OCI-LY1 (cell line): ENCODE measurements around the gene RESP18.

Experiments
- H2AFZ ChIP-seq: fragments of 200-600 bp; sonication (generic), shearing (Covaris generic); 2 replicates; pipeline ENCODE4 v1.6.0; 2014; ENCODE audit warnings: antibody characterized with exemption, mild to moderate bottlenecking, low read length
- H3F3A ChIP-seq: fragments of 200-600 bp; sonication (generic), shearing (Covaris generic); 2 replicates; pipeline ENCODE4 v1.6.0; 2014; ENCODE audit warnings: mild to moderate bottlenecking, antibody characterized with exemption, low read length, moderate library complexity; ENCODE audit not compliant: insufficient read depth
- H3K27ac ChIP-seq: fragments of 200-600 bp; sonication (generic); 2 replicates; pipeline ENCODE4 v1.5.1; 2014; ENCODE audit warnings: low read length, mixed run types, mild to moderate bottlenecking, low read depth; ENCODE audit not compliant: poor library complexity, severe bottlenecking
- H3K27me3 ChIP-seq: fragments of 200-600 bp; sonication (generic); 2 replicates; pipeline ENCODE4 v1.6.0; 2014; ENCODE audit warnings: antibody characterized with exemption, mild to moderate bottlenecking, low read length, moderate library complexity; ENCODE audit not compliant: insufficient read depth
- H3K36me3 ChIP-seq: fragments of 200-600 bp; sonication (generic); 2 replicates; pipeline ENCODE4 v1.6.1; 2014; ENCODE audit warnings: mild to moderate bottlenecking, antibody characterized with exemption, low read length, moderate library complexity, mixed read lengths; ENCODE audit not compliant: insufficient read depth
- H3K4me1 ChIP-seq: fragments of 200-600 bp; sonication (generic); 2 replicates; pipeline ENCODE4 v1.5.1; 2014; ENCODE audit warnings: mild to moderate bottlenecking, low read length, moderate library complexity; ENCODE audit not compliant: insufficient read depth, severe bottlenecking
- H3K4me2 ChIP-seq: fragments of 200-600 bp; sonication (generic), shearing (Covaris generic); 2 replicates; pipeline ENCODE4 v1.6.1; 2014; ENCODE audit warnings: low read length
- H3K4me3 ChIP-seq: fragments of 200-600 bp; sonication (generic); 2 replicates; pipeline ENCODE4 v1.5.1; 2014; ENCODE audit warnings: low read length, low read depth, mild to moderate bottlenecking, mixed read lengths; ENCODE audit not compliant: poor library complexity, severe bottlenecking
- H3K79me2 ChIP-seq: fragments of 200-600 bp; shearing (Covaris generic); 2 replicates; pipeline ENCODE4 v1.6.1; 2016; ENCODE audit warnings: mixed run types, low read length, mixed read lengths; ENCODE audit not compliant: insufficient read depth
- H3K9ac ChIP-seq: fragments of 200-600 bp; sonication (generic), shearing (Covaris generic); 2 replicates; pipeline ENCODE4 v1.6.1; 2014; ENCODE audit warnings: mild to moderate bottlenecking, low read length, mixed read lengths
- H3K9me2 ChIP-seq: fragments of 200-600 bp; sonication (generic), shearing (Covaris generic); 2 replicates; pipeline ENCODE4 v1.6.1; 2014; ENCODE audit warnings: low read depth, mild to moderate bottlenecking, low read length, mixed read lengths
- H3K9me3 ChIP-seq: fragments of 200-600 bp; shearing (Covaris generic); 2 replicates; pipeline ENCODE4 v1.6.1; 2014; ENCODE audit warnings: low read length, mixed read lengths
- H4K20me1 ChIP-seq: fragments of 200-600 bp; sonication (generic), shearing (Covaris generic); 2 replicates; pipeline ENCODE4 v1.6.0; 2016; ENCODE audit warnings: mild to moderate bottlenecking, low read length; ENCODE audit not compliant: insufficient read depth
- CTCF ChIP-seq: fragments of 200-600 bp; sonication (generic), shearing (Covaris generic); IDR thresholded peaks from 2 replicates; pipeline ENCODE4 v1.5.1; 2017; ENCODE audit warnings: mild to moderate bottlenecking, antibody characterized with exemption, low read length, moderate library complexity, mixed read lengths
- EZH2 ChIP-seq: fragments of 200-600 bp; sonication (generic), shearing (Covaris generic); IDR thresholded peaks from 2 replicates; pipeline ENCODE4 v1.8.0; 2017; ENCODE audit warnings: borderline replicate concordance, mixed run types, mild to moderate bottlenecking, antibody characterized with exemption, low read length, moderate library complexity, mixed read lengths

The RESP18 gene

GRCh38 chr2:219309278-219309677, 23.3 kb downstream of the RESP18 start, which contains the start of gene PTPRN:
Gene PTPRN, minus strand, starts transcription at chr2:219309401. Its CDS starts 69 bp downstream, at chr2:219309332.
- H3K27me3 ChIP-seq = no peaks in the 10 kb centered on the region
- no peak within 1 kb of the TSS for H2AFZ ChIP-seq
- H3K9ac ChIP-seq = no peak within 1 kb of the TSS
- H3K36me3 ChIP-seq = no peaks in the 10 kb centered on the region; the same call in 1 of the 2 replicates
- H3K4me1 ChIP-seq = no peaks in the 10 kb centered on the region
- no peak within 1 kb of the TSS for H3K27ac ChIP-seq
- no peaks in the 10 kb centered on the region for H3K9me3 ChIP-seq
- H3F3A ChIP-seq = no peaks in the 10 kb centered on the region
- H3K9me2 ChIP-seq = no peaks in the 10 kb centered on the region
- H3K4me2 ChIP-seq = no peak within 1 kb of the TSS
- TF ChIP-seq CTCF (no peak), EZH2 (no peak)
- H3K79me2 ChIP-seq = no peaks in the 10 kb centered on the region
- H3K4me3 ChIP-seq = no peak within 1 kb of the TSS
- no peaks in the 10 kb centered on the region for H4K20me1 ChIP-seq

GRCh38 chr2:219308142-219309101, 24.1 kb downstream of the RESP18 start:
- H3K4me3 ChIP-seq = no peak overlapping the region

GRCh38 chr2:219306047-219306446, 26.5 kb downstream of the RESP18 start:
- TF ChIP-seq CTCF (no peak), EZH2 (no peak)
- Histone ChIP-seq H3F3A (no peaks in the 10 kb centered on the region), H3K79me2 (no peaks in the 10 kb centered on the region), H3K9me2 (no peaks in the 10 kb centered on the region), H3K9ac (no peak overlapping the region), H3K27ac (no peak overlapping the region), H3K4me2 (no peak overlapping the region), H3K27me3 (no peaks in the 10 kb centered on the region), H3K36me3 (no peaks in the 10 kb centered on the region), H3K4me1 (no peaks in the 10 kb centered on the region), H2AFZ (no peak overlapping the region), H3K9me3 (no peaks in the 10 kb centered on the region), H4K20me1 (no peaks in the 10 kb centered on the region), H3K4me3 (no peak overlapping the region)

More at GRCh38 chr2:219308142-219309101, 24.1 kb downstream of the RESP18 start:
- Histone ChIP-seq H3K36me3 (no peaks in the 10 kb centered on the region), H2AFZ (no peak overlapping the region), H3K9me3 (no peaks in the 10 kb centered on the region), H3K4me2 (no peak overlapping the region), H3K4me1 (no peaks in the 10 kb centered on the region), H3K27ac (no peak overlapping the region), H3K79me2 (no peaks in the 10 kb centered on the region), H3K9me2 (no peaks in the 10 kb centered on the region), H3F3A (no peaks in the 10 kb centered on the region), H4K20me1 (no peaks in the 10 kb centered on the region), H3K9ac (no peak overlapping the region), H3K27me3 (no peaks in the 10 kb centered on the region)
- TF ChIP-seq CTCF (no peak), EZH2 (no peak)
